Fibroblast of peridontal ligament (primary cell): Measurements from ENCODE around the gene SERINC4.
A peak's percentile ranks its signal among the peaks of the same experiment; 100 is the strongest.

Experiments
- DNase-seq: peaks from one replicate; pipeline ENCODE4 v3.0.0-alpha.2; 2010; ENCODE audit errors: extremely low read depth

SERINC4 gene

DNA sequence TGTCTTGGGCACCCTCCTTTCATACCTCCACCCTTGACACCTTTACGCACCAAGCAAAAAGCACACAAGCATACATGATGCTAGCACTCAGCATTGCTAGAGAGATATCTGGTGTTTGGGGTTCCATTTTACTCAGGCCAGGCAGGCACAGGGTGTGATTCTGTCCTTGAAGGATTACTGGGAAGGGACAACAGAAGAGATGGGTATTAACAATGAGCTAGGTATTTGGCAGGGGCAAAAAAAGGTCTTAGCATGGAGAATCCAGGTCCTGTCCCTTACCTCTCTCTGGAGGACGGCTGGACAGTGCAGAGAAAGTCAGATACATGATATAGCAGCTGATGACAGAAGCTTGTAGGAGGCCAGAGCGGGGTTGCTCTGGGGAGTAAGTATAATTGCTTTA is 3.5 kb downstream of the SERINC4 start:
- no peak for DNase-seq

DNA sequence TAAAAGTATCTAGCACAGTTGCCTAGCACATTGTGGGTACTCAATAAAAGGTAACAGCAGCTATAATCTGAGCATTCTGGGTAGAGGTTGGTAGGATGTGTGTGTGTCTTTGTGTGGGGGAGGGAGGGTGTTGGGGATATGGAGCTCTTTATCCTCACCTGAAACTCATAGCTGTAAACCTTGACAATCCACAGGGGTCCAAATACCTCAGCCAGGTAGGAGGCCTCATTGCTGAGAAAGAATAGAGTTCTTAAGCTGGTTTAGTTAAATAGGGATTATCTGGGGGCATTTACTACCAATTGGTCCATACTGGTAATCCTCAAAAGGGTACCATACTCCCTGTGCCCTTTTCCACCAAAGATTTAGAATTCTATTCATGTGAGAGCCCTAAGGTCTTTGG is 4.0 kb downstream of the SERINC4 start:
- no peak for DNase-seq

DNA sequence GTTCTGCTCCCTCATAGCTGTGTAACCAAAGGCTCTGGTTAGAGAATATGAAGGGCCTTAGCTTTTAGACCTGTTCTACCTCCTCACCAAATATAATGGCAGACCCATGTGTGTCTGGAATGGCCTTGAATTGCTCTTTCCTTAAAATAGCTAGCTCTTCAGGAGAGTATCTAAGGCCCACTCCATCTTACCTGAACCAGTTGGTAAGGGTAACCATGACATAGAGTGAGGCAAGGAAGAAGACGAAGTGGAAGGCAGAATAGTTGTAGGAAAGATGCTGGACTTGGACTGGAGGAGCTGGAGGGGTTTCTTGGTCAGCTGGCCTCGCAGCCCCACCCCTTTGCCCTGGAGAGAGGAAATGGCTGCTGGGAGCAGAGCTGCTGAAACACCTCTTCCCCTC is 4.8 kb downstream of the SERINC4 start:
- DNase-seq, result no peak

DNA sequence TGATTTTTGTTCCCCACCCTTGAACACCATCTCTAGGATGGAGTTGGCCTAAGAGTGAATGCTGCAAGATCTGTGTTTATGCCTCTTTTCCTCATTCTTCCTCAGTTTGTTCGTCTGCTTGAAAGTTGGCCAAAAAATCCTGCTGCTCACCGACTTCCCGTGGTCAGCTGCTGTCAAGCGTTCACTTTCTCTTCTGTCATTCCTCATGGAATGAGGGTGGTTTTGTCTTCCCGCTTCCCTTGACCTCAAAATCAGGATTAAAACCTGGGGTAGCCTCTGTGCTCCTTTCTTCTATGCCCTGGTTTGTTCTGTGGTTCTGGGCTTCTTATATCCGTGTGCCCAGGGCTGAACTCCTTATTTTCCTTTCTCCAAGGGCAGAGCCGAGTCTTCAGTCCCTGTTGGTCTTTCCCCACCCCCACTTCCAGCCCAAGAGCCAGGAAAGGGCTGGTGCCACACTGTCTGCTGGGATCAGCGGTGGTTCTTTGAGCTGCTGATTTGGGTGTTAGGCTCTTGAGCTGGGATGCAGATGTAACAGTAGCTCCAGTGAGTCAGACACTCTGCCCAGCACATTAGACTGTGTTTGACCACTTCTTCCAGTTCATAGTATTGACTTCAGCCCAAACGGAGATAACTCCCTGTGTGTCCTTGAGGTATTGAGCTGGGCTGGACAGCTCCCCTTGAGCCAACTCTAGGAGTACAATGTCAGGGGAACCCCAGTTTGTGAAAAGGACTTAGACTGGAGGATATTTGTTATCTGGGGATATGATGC is 5.6 kb downstream of the SERINC4 start:
- peak; percentile 47 for DNase-seq

DNA sequence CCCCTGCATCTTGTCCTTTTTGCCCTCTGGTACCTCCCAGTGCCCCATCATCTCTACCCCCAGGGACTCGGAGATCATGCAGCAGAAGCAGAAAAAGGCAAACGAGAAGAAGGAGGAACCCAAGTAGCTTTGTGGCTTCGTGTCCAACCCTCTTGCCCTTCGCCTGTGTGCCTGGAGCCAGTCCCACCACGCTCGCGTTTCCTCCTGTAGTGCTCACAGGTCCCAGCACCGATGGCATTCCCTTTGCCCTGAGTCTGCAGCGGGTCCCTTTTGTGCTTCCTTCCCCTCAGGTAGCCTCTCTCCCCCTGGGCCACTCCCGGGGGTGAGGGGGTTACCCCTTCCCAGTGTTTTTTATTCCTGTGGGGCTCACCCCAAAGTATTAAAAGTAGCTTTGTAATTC is 6.4 kb downstream of the SERINC4 start:
- no peak for DNase-seq

DNA sequence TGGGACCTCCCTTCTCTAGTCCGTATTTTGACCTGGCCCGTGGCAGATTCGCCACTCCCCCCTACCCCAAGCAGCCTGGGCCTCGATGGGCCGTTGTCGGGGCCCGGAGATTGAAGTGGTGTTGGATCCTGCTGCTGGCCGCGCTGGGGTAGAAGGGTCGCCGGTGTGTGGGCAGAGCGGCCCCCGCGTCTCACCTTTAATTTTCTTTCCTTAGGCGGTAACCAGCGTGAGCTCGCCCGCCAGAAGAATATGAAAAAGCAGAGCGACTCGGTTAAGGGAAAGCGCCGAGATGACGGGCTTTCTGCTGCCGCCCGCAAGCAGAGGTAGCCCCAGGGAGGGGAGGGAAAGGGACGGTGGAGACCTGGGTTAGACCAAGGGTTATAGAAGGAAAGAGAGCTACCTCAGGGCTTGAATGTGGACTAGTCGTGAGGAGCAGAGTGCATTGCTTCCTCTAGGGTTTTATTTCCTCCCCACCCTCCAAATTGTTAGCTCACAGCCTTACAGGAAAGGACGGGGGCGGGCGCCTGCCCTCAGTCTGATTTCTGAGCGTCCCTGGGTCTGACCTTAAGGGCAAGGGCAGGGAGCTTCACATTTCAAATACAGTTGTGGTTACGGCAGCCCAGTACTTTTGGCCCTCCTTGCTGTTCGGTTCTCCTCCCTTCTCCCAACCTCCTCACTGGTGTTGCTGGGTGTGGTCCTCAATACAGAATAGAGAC is 7.1 kb downstream of the SERINC4 start:
- DNase-seq, result peak; percentile 49

DNA sequence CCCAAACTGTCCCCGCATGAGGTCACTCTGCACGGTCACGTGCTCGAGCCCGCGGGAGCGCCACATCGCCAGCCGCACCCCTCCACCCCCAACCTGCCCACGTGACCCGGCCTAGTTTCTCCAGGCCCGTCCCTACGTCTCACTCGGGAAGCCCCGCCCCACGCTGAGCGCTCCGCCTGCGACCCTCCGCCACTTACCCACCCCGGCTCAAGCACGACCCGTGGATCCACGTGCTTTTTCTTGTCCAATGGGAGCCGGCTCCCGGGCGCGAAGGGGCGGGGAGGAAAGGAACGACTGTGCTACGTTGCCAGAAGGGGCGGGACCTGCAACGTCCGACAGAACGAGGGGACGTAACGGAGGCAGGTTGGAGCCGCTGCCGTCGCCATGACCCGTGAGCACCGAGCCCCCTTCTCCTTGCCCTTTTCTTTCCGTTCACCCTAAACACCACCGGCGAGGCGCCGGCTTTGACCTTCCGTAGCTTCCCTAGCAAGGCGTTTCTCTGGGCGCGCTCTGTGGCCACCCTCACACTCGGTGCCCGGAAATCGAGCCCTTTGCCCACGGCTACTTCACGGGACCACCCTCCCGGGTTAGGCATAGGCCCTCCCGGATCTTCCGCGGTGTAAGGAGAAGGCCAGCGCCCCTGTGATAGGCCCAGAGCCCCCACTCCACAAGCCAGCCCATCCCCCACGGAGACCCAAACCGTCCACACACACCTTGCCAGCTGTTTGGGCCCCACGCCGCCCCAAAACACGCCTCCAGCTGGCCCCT is 7.8 kb downstream of the SERINC4 start, which contains the start of gene SERF2:
Gene SERF2, plus strand, starts transcription at position 328 of the 768 bp plus-strand sequence. Its CDS starts 57 bp downstream, at position 385.
- peak; percentile 99 for DNase-seq

DNA sequence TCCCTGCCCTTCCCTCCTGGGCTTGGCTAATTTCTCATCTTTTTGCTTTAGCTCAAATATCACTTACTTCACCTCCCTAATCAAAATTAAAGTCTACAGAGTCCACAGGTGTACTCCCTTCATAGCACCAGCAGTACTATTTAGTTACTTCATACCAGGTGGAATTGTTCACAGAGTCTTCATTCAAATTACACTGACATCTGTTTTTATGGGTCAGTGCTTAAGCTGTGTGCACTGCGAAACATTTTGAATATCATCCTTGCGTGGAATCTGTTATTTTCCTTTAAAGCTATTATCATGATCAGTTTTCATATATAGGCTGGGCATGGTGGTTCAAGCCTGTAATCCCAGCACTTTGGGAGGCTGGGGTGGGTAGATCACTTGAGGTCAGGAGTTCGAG is 10.6 kb downstream of the SERINC4 start:
- no peak for DNase-seq

DNA sequence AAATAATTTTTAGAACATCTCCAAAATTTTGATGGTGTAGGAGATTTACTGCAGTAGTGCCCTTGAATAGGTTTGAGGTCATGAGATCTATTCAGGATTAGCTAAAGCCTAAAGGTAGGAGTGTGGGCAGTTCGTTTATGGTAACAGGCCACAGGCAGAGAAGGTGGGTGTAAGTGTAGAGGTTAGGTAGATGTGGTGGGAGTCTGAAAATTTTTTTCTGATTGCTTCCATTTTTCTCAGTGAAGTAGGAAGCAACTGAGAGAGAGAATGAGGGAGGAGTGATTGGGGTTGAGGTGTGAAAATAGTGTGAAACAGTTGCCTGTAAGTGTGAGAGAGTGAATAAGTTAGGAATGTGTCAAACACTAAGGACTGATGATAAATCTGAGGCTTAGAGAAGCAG is 21.0 kb downstream of the SERINC4 start:
- DNase-seq, result no peak

DNA sequence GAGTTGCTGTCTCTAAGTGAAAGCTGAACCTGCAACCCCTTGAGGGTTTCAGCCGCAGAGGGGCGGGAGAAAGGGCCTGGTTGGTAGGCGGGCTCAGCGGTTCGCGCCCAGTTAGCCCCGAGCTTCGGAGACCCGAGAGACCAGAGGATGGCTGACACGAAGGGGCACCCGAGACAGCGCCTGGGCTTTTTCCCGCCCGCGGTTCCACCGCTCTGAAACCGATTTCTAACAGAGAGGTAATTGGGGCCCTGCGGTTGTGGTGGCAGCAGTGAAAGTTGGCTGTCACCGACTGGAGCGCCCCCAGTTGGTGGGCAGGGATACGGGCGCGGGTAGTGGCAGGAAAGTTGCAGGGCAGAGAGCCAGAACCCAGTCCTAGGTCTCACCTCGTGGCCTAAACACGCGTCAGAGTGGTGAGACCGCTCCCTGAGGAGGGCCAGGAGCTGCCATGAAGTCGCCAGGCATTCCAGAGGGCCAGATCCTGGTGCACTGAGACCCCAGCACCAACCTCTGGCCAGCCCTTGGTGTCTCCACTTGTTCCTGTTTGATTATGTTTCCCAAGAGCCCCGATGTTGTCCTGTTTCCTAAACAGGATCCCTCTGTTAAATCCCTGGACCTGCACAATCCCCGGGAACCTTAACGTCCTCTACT is 22.6 kb downstream of the SERINC4 start:
- peak; percentile 71 for DNase-seq

DNA sequence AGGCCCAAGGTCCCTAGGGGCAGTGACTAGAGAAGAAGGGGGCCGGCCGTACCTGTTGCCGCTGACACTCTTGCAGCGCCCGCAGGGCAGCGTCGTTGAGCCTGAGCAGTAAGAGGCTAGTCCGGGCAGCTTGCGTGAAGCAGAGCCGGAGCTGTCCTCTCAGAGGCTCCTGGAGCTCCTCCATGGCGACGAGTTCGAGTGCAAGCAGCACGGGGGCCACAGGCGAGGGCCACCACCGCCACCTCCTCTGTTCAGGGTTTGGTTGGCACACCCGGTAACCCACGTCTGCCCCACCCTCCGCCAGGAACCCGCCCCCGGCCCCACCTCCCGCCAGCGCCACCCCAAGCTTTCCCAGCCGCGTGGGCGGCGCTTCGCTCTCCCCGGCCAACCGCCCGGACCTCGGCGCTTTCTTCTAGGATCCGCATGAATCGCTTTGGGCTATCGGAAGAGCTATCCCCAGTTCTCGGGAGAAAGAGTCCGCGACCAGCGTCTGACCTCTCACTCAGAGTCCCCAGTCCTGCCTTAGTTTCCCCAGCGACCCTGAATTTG is 23.2 kb downstream of the SERINC4 start, which contains the start of gene ELL3:
Gene ELL3, minus strand, starts transcription at position 249 of the 549 bp plus-strand sequence. Its CDS starts 65 bp downstream, at position 184.
- DNase-seq, result no peak

DNA sequence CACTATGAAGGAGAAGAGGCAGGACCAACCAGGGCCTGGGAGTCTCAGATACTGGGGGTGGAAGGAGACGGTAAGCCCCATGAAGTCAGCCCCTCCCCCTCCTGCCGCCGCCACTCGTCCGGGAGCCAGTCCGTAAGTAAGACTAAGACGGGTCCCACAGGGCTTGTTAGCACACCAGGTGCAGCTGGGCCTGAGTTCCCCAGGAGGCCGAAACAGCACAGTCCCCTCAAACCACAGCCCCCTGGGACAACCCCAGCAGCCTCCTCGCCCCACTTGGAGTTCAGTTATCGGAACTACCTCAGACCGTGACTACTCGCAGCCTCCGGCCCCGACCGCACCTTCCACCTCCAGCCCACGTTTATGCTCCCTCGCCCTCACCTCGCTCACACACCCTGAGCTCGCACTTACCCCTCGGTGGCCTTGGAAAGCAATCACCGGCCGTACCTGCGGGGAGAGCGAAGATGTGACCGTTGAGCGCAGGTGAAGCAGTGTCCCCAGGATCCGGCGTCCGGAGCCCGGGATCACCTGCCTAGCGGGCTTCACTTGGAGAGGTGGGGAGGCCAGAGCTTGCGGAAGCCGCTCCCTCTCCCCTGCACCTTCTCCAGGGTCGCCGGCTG is 23.8 kb downstream of the SERINC4 start:
- DNase-seq, result no peak

DNA sequence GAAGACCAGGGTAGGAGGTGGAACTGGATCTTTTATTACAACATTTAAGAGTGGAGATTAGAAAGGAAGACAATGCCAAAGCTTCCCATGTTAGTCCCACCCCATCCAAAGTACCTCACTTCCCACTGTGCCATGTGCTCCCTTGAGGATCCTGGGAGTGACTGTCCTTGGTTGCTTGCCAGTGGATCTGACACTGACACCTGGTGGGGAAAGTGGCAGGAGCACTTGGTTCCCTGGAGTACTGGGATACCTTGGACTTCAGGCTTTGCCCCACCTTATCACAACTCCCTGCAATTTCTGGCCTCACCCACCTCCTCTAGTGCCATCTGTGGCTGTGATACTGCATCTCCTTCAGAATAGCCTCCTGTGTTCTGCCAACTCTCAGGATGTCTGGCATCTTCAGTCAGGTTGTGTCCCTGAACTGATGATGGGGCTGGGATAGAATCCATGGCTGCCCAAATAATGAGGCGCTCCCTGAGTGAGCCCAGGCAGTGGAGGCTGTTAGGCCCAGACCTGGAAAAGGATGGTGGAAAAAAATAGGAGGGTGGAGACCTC is 24.5 kb downstream of the SERINC4 start:
- DNase-seq, result peak; percentile 15

DNA sequence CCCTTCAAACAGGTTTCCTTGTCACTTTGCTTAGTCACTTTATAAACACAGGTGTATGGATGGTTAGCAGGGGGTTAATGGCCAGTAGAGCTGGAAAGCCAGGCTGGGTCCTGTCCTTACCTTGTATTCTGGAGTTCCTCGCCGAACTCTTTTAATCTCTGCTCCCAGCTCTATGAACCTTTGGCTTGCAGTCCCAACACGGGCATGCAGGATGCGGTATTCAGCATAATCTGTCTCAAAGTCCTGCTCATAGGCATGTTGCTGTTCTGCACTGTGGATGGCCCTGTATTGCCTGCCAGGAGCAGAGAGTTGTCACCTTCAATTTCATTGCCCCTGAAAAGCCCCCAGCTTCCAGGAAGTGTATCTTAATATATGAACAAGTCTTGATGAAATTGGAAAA is 26.0 kb downstream of the SERINC4 start:
- no peak for DNase-seq

DNA sequence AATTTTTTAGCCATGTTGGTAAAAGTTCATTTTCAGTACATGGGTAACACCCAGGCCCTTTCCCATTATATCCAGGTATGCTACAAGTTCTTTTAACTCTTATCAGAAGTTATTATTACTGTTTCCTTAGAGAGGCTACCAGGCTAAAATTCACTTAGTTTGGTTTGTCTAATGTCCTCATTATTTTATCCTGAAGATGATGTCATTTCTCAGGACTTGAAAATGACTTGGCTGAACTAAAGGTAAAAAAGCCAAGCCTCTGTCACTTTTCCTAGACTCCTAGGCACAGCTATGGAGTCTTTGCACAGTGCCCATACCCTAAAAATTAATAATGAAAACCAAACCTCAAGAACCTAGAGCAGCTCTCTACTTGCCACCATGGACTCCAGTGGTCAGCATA is 27.4 kb downstream of the SERINC4 start:
- DNase-seq, result no peak

DNA sequence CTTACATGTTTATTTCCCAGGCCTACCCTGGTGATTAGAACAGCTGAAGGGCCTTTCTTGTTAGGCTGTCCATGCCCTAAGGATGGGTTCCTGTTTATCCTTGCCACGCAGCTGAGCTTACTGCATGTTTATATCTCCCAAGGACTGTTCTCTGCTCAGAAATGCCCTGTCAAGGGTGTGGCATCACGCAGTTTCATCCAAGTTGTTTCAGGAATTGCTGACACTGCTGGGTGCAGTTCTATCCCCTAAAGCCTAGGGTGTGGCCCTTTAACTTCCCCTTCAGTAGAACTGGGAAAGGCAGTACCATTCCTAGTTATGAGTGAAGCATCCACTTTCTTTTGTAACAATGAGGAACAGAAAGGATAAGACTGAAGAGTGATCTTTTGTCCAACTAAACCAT is 28.2 kb downstream of the SERINC4 start:
- peak; percentile 11 for DNase-seq

DNA sequence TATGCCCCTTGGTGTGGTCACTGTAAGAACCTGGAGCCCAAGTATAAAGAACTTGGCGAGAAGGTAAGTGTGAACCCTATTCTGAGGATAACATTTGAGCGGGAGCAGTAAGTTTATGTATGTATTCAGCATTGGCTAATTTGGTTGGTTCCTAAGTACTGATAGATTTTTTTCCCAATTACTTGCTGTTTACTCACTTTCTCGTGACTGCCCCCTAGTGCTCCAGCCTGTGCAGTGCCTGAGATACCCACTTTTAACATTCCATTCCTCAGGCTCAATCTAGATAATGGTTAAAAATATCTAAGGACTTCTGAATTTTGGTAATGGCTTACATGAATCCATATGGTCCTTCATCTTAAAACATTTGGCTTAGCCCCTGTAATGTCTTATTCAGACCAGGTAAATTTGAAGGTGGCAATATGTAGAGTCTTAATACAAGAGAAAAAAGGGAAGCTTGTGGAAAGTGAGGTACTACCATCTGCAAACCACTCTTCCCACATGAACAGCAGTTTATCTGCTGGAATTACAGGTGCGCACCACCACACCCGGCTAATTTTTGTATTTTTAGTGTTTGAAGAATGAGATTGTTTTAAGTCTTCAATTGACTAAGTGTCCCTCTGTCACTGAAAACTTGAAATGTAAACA is 30.3 kb downstream of the SERINC4 start:
- DNase-seq, result peak; percentile 75

DNA sequence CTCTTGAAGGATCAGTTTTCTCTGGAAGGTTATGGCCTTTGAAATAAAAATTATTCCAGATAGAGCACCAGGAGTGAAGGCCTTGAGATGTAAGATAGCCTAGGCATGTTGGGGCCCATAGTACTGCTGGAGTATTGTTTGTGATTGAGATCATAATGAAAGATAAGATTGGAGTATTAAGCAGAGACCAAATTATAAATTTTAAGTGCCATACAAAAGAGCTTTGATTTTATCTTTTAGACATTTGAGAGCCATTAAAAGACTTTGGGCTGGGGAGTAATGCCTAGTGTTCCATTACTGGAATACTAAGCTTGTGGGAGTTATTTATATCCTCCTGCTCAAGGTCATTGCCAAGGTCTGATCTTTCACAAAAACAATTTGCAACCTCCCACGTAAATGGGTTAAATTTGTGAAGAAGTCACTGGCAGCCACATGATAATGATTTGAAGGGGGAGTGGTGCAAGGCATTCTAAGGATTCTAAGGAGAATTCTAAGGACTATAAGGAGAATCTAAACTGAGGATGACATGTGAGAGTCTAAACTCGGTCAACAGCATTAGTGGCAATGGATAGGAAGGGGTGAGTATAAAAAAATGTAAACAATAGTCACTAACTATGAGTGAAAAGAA is 36.1 kb downstream of the SERINC4 start:
- peak; percentile 25 for DNase-seq

DNA sequence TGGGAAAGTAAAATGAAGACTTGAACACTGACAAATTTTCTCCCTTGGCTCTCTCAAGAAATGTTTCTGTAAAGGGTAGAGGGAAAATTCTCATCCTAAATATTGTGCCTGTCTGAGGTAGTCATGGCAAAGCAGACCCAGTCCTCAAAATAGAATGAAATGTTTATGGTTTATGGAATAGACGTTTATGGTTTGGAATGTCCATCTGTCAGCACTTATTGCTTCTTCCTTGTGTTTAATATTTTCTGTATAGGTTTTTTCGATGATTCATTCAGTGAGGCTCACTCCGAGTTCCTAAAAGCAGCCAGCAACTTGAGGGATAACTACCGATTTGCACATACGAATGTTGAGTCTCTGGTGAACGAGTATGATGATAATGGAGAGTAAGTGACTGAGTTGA is 37.2 kb downstream of the SERINC4 start:
- DNase-seq, result peak; percentile 60

DNA sequence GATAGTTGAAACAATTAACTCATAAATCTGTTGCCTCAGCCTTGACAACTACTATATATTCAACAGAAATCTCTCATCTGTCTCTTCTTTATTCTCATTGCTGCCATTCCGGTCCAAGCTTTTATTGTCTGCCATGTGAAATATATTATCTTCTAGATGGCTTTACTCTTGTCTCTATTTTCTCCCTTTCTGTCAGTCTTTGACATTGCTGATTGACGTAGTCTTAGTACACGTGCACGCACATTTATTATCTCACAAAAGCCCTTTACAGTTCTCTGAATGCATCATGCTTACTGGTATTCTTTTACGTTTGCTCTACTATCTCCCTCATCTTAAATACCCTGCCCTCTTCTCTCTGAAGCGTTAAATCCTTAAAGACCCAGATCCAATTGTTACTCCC is 48.1 kb downstream of the SERINC4 start:
- no peak for DNase-seq
